HG03521 (cell line): Measurements from ENCODE around the gene TMEM179.

Experiments used
- ATAC-seq: cut with Tn5 transposase; IDR thresholded peaks from one replicate; pipeline ENCODE4 v1.9.1; 2021; ENCODE audit warnings: mild to moderate bottlenecking, moderate library complexity; ENCODE audit not compliant: unreplicated experiment

TMEM179 gene

GRCh38 chr14:104547310-104547997 lies 57.1 kb downstream of the TMEM179 start:
- no peak for ATAC-seq

- ATAC-seq = no peak
These were observed 57.8 kb downstream of the TMEM179 start for GRCh38 chr14:104546591-104547309.

- ATAC-seq = no peak
These were observed 58.5 kb downstream of the TMEM179 start for GRCh38 chr14:104545942-104546501.

GRCh38 chr14:104545151-104545941 lies 59.2 kb downstream of the TMEM179 start:
- ATAC-seq = no peak

- ATAC-seq = no peak
These were observed 60.1 kb downstream of the TMEM179 start for GRCh38 chr14:104544362-104544961.

- no peak for ATAC-seq
These were observed 61.4 kb downstream of the TMEM179 start for GRCh38 chr14:104542871-104543830.

- no peak for ATAC-seq
These were observed 62.6 kb downstream of the TMEM179 start for GRCh38 chr14:104541905-104542465.
